GM23338 (cell line): ENCODE data around the gene C5orf58. TPM values are rescaled to one million over a fixed set of nuclear protein-coding genes. Genes with fewer than 3 reads are reported as not detected.

Source experiments
- ATAC-seq: fragments of 200-7000 bp; cut with Tn5 transposase; 3 replicates; pipeline ENCODE4 v1.9.1; 2020
- DNase-seq: peaks from one replicate; pipeline ENCODE4 v3.0.0-alpha.2; 2015; ENCODE audit warnings: low spot score
- H2AFZ ChIP-seq: fragments of 200-600 bp; sonication (generic); 2 replicates; pipeline ENCODE4 v1.8.0; 2016; ENCODE audit warnings: antibody characterized with exemption, mild to moderate bottlenecking, moderate library complexity
- H3F3A ChIP-seq: fragments of 200-600 bp; sonication (generic); replicated peaks from 2 replicates; pipeline ENCODE4 v1.8.0; 2017; ENCODE audit warnings: antibody characterized with exemption, mixed run types, low read depth
- H3K27ac ChIP-seq: fragments of 200-600 bp; sonication (generic); 2 replicates; pipeline ENCODE4 v1.6.1; 2016; ENCODE audit warnings: low read depth
- H3K27me3 ChIP-seq: fragments of 200-600 bp; sonication (generic); 2 replicates; pipeline ENCODE4 v1.8.0; 2016; ENCODE audit warnings: mild to moderate bottlenecking, mixed run types, moderate library complexity; ENCODE audit not compliant: insufficient read depth
- H3K36me3 ChIP-seq: fragments of 200-600 bp; sonication (generic); 2 replicates; pipeline ENCODE4 v1.8.0; 2016; ENCODE audit warnings: mild to moderate bottlenecking; ENCODE audit not compliant: insufficient read depth
- H3K4me1 ChIP-seq: fragments of 200-600 bp; sonication (generic); 2 replicates; pipeline ENCODE4 v1.8.0; 2016; ENCODE audit warnings: mild to moderate bottlenecking, moderate library complexity; ENCODE audit not compliant: insufficient read depth
- H3K4me2 ChIP-seq: fragments of 200-600 bp; sonication (generic); 2 replicates; pipeline ENCODE4 v1.7.1; 2017; ENCODE audit warnings: mixed run types
- H3K4me3 ChIP-seq: fragments of 200-600 bp; sonication (generic); 2 replicates; pipeline ENCODE4 v1.6.1; 2016; ENCODE audit warnings: mixed run types
- H3K79me2 ChIP-seq: fragments of 200-600 bp; sonication (generic); replicated peaks from 2 replicates; pipeline ENCODE4 v1.8.0; 2017; ENCODE audit warnings: mild to moderate bottlenecking; ENCODE audit not compliant: insufficient read depth
- H3K9me2 ChIP-seq: fragments of 200-600 bp; sonication (generic); 2 replicates; pipeline ENCODE4 v1.8.0; 2017; ENCODE audit not compliant: insufficient read depth
- H4K20me1 ChIP-seq: fragments of 200-600 bp; sonication (generic); replicated peaks from 2 replicates; pipeline ENCODE4 v1.8.0; 2017; ENCODE audit warnings: mild to moderate bottlenecking; ENCODE audit not compliant: insufficient read depth
- H3K27ac Mint-ChIP-seq: 2 replicates; pipeline ENCODE4 v1.8.0; 2020; ENCODE audit warnings: inconsistent platforms, mild to moderate bottlenecking, moderate library complexity, mixed read lengths
- H3K27me3 Mint-ChIP-seq: 3 replicates; pipeline ENCODE4 v1.8.0; 2022; ENCODE audit warnings: low read depth, mild to moderate bottlenecking, moderate library complexity, mixed read lengths, inconsistent platforms; ENCODE audit not compliant: insufficient read depth, poor library complexity
- H3K36me3 Mint-ChIP-seq: 3 replicates; pipeline ENCODE4 v1.8.0; 2021; ENCODE audit warnings: low read depth, mild to moderate bottlenecking, inconsistent platforms, moderate library complexity, mixed read lengths
- H3K4me1 Mint-ChIP-seq: 3 replicates; pipeline ENCODE4 v1.8.0; 2020; ENCODE audit warnings: mild to moderate bottlenecking, inconsistent platforms, mixed read lengths
- H3K4me3 Mint-ChIP-seq: 3 replicates; pipeline ENCODE4 v1.8.0; 2021; ENCODE audit warnings: moderate library complexity, mild to moderate bottlenecking, inconsistent platforms, mixed read lengths
- H3K9me3 Mint-ChIP-seq: 3 replicates; pipeline ENCODE4 v1.8.0; 2020; ENCODE audit warnings: moderate library complexity, mild to moderate bottlenecking, inconsistent platforms, mixed read lengths
- CREB1 ChIP-seq: fragments of 250-450 bp; sonication (Bioruptor Pico); IDR thresholded peaks from 2 replicates; pipeline ENCODE4 v1.5.0; 2020; ENCODE audit warnings: low read depth, mild to moderate bottlenecking, moderate library complexity
- CTCF ChIP-seq, 2 experiments: fragments of 200-600 bp in 1 of 2; sonication (generic) in 1 of 2; conservative IDR thresholded peaks; 2 replicates each; pipeline versions ENCODE4 v1.5.1 to v1.6.1; 2016 to 2017; ENCODE audit warnings: antibody characterized with exemption in 2 of 2, low read depth in 2 of 2, mild to moderate bottlenecking in 2 of 2, moderate library complexity in 1 of 2
- ETS1 ChIP-seq: IDR thresholded peaks from 2 replicates; pipeline ENCODE4 v1.6.1; 2016; ENCODE audit warnings: antibody characterized with exemption
- EZH2 ChIP-seq: fragments of 200-600 bp; sonication (generic); IDR thresholded peaks from one replicate; pipeline ENCODE4 v1.8.0; 2017; ENCODE audit warnings: antibody characterized with exemption, mild to moderate bottlenecking, low read depth; ENCODE audit not compliant: unreplicated experiment
- EZH2phosphoT487 ChIP-seq: fragments of 200-600 bp; sonication (generic); IDR thresholded peaks from one replicate; pipeline ENCODE4 v1.8.1; 2018; ENCODE audit warnings: antibody characterized with exemption; ENCODE audit not compliant: unreplicated experiment
- JUNB ChIP-seq: IDR thresholded peaks from one replicate; pipeline ENCODE4 v1.6.1; 2016; ENCODE audit warnings: antibody characterized with exemption; ENCODE audit not compliant: unreplicated experiment
- NANOG ChIP-seq: IDR thresholded peaks from 2 replicates; pipeline ENCODE4 v1.6.1; 2016; ENCODE audit warnings: antibody characterized with exemption, borderline replicate concordance
- POLR2AphosphoS5 ChIP-seq: IDR thresholded peaks from 2 replicates; pipeline ENCODE4 v1.6.1; 2016; ENCODE audit warnings: antibody characterized with exemption, low read depth
- REST ChIP-seq: IDR thresholded peaks from one replicate; pipeline ENCODE4 v1.6.1; 2018; ENCODE audit warnings: antibody characterized with exemption; ENCODE audit not compliant: unreplicated experiment
- STAT1 ChIP-seq: IDR thresholded peaks from one replicate; pipeline ENCODE4 v1.6.1; 2016; ENCODE audit warnings: antibody characterized with exemption; ENCODE audit not compliant: unreplicated experiment
- ZNF114 ChIP-seq: fragments of 250-450 bp; sonication (Bioruptor Pico); IDR thresholded peaks from 2 replicates; pipeline ENCODE4 v1.5.0; 2020; ENCODE audit warnings: mild to moderate bottlenecking, moderate library complexity
- ZNF331 ChIP-seq: fragments of 250-450 bp; sonication (Bioruptor Pico); IDR thresholded peaks from 2 replicates; pipeline ENCODE4 v1.5.0; 2020; ENCODE audit warnings: low read depth, mild to moderate bottlenecking, moderate library complexity
- ZNF462 ChIP-seq: fragments of 250-450 bp; sonication (Bioruptor Pico); IDR thresholded peaks from 2 replicates; pipeline ENCODE4 v1.5.0; 2020; ENCODE audit warnings: mild to moderate bottlenecking, moderate library complexity
- polyA plus RNA-seq: library from polyadenylated mRNA; unstranded; fragments of >200 nt; fragmentation: Nextera tagmentation; extraction: Ambion mirVana; gene quantifications from 2 replicates; pipeline ENCODE4 v1.2.1, GENCODE V29; 2016
- total RNA-seq: library from RNA; depleted of rRNA; stranded (reverse); fragments of >200 nt; shearing (Covaris generic); gene quantifications from 2 replicates; pipeline ENCODE4 v1.2.3, GENCODE V29; 2014

The C5orf58 gene
- total and polyA plus RNA-seq, 2 experiments from 2014 or later = 1.0 to 9.1 TPM

- Mint-ChIP-seq H3K4me3 (no peak overlapping the region), H3K27me3 (no peaks in the 10 kb centered on the region), H3K9me3 (no peaks in the 10 kb centered on the region), H3K27ac (no peak overlapping the region), H3K4me1 (no peaks in the 10 kb centered on the region), H3K36me3 (no peaks in the 10 kb centered on the region)
- Histone ChIP-seq H3K27me3 (no peaks in the 10 kb centered on the region), H3F3A (no peaks in the 10 kb centered on the region), H3K36me3 (no peaks in the 10 kb centered on the region), H3K4me1 (no peaks in the 10 kb centered on the region), H3K9me2 (no peaks in the 10 kb centered on the region), H2AFZ (no peak overlapping the region), H3K4me2 (no peak overlapping the region), H3K4me3 (no peak overlapping the region), H3K27ac (no peak overlapping the region), H4K20me1 (no peaks in the 10 kb centered on the region), H3K79me2 (no peaks in the 10 kb centered on the region)
- ATAC-seq = no peak
- no peak for DNase-seq
- no peak for TF ChIP-seq EZH2
- no peak for TF ChIP-seq ZNF331 (CRISPR knock-in tag)
- no peak for TF ChIP-seq CREB1
- TF ChIP-seq ZNF114 (CRISPR knock-in tag) = no peak
- no peak for TF ChIP-seq POLR2AphosphoS5
- no peak for TF ChIP-seq CTCF (conservative IDR thresholded peaks at IDR 0.05; ENCODE audit: low read depth in 2 of 2)
- TF ChIP-seq ZNF462 (CRISPR knock-in tag) = no peak
- TF ChIP-seq REST = no peak
- TF ChIP-seq EZH2phosphoT487 = no peak
- TF ChIP-seq ETS1 = no peak
- no peak for TF ChIP-seq JUNB
- no peak for TF ChIP-seq NANOG
- TF ChIP-seq STAT1 = no peak
These were observed 30.7 kb upstream of the C5orf58 start for GRCh38 chr5:170202117-170202516.
